Measurements from ENCODE around the gene CNTNAP2.

GRCh38 chr7:147984265-147984664, 1867.7 kb downstream of the CNTNAP2 start:
- TF ChIP-seq CTCF (IDR thresholded peaks at IDR 0.05) (no peak), EP300 (IDR thresholded peaks at IDR 0.05) (no peak), POLR2A (IDR thresholded peaks at IDR 0.05) (no peak)
